Measurements from ENCODE around the gene TPH2. TPM values are rescaled to one million over a fixed set of nuclear protein-coding genes. Genes with fewer than 3 reads are reported as not detected.

Gene TPH2
- total RNA-seq, 1 donor from 2014 or later: not detected

- DNase-seq (ENCODE audit: low spot score in 2 of 2, unreplicated experiment in 2 of 2): no peak
Measured at GRCh38 chr12:71904629-71905028, 34.0 kb upstream of the TPH2 start.

GRCh38 chr12:71935594-71935993 is 3.1 kb upstream of the TPH2 start:
- Mint-ChIP-seq H3K27ac (no peak overlapping the region), H3K9me3 (no peaks in the 10 kb centered on the region), H3K36me3 (no peaks in the 10 kb centered on the region), H3K4me1 (no peaks in the 10 kb centered on the region), H3K27me3 (ENCODE audit: low read depth) (peaks cover 35% of the 10 kb centered on the region), H3K4me3 (no peak overlapping the region)
- DNase-seq (ENCODE audit: low spot score in 2 of 2, unreplicated experiment in 2 of 2): no peak
- no peak for TF ChIP-seq CTCF (IDR thresholded peaks at IDR 0.05; ENCODE audit: unreplicated experiment)

More at GRCh38 chr12:71904629-71905028, 34.0 kb upstream of the TPH2 start:
- no peak for TF ChIP-seq CTCF (IDR thresholded peaks at IDR 0.05; ENCODE audit: unreplicated experiment)
- H3K4me3 Mint-ChIP-seq: no peak overlapping the region
- H3K9me3 Mint-ChIP-seq: peaks cover 5% of the 10 kb centered on the region
- H3K36me3 Mint-ChIP-seq: peaks cover 52% of the 10 kb centered on the region
- H3K27me3 Mint-ChIP-seq (ENCODE audit: low read depth): no peaks in the 10 kb centered on the region
- H3K4me1 Mint-ChIP-seq: no peaks in the 10 kb centered on the region
- H3K27ac Mint-ChIP-seq: no peak overlapping the region

- TF ChIP-seq CTCF (IDR thresholded peaks at IDR 0.05; ENCODE audit: unreplicated experiment): no peak
- Mint-ChIP-seq H3K27me3 (ENCODE audit: low read depth) (peaks cover 50% of the 10 kb centered on the region), H3K4me1 (no peaks in the 10 kb centered on the region), H3K9me3 (no peaks in the 10 kb centered on the region), H3K27ac (no peak overlapping the region), H3K36me3 (no peaks in the 10 kb centered on the region), H3K4me3 (no peak overlapping the region)
- DNase-seq (ENCODE audit: low spot score in 2 of 2, unreplicated experiment in 2 of 2): no peak
Measured at GRCh38 chr12:71940068-71940467, 1.4 kb downstream of the TPH2 start.

GRCh38 chr12:71941174-71941573 is 2.5 kb downstream of the TPH2 start:
- Mint-ChIP-seq H3K27ac (no peak overlapping the region), H3K9me3 (no peaks in the 10 kb centered on the region), H3K4me3 (no peak overlapping the region), H3K27me3 (ENCODE audit: low read depth) (peaks cover 45% of the 10 kb centered on the region), H3K36me3 (no peaks in the 10 kb centered on the region), H3K4me1 (no peaks in the 10 kb centered on the region)
- no peak for TF ChIP-seq CTCF (IDR thresholded peaks at IDR 0.05; ENCODE audit: unreplicated experiment)
- DNase-seq (ENCODE audit: low spot score in 2 of 2, unreplicated experiment in 2 of 2): no peak

- Mint-ChIP-seq H3K4me3 (no peak overlapping the region), H3K27me3 (ENCODE audit: low read depth) (peaks cover 47% of the 10 kb centered on the region), H3K4me1 (no peaks in the 10 kb centered on the region), H3K27ac (no peak overlapping the region), H3K36me3 (no peaks in the 10 kb centered on the region), H3K9me3 (no peaks in the 10 kb centered on the region)
- no peak for TF ChIP-seq CTCF (IDR thresholded peaks at IDR 0.05; ENCODE audit: unreplicated experiment)
- no peak for DNase-seq (ENCODE audit: low spot score in 2 of 2, unreplicated experiment in 2 of 2)
Measured at GRCh38 chr12:71942259-71942658, 3.6 kb downstream of the TPH2 start.

- H3K9me3 Mint-ChIP-seq: no peaks in the 10 kb centered on the region
- no peak for TF ChIP-seq CTCF (IDR thresholded peaks at IDR 0.05; ENCODE audit: unreplicated experiment)
- peaks cover 50% of the 10 kb centered on the region for H3K27me3 Mint-ChIP-seq (ENCODE audit: low read depth)
- H3K4me1 Mint-ChIP-seq: no peaks in the 10 kb centered on the region
- H3K4me3 Mint-ChIP-seq: no peak overlapping the region
- no peak for DNase-seq (ENCODE audit: low spot score in 2 of 2, unreplicated experiment in 2 of 2)
- no peaks in the 10 kb centered on the region for H3K36me3 Mint-ChIP-seq
- no peak overlapping the region for H3K27ac Mint-ChIP-seq
Measured at GRCh38 chr12:71942703-71943102, 4.1 kb downstream of the TPH2 start.
